BLaER1 (cell line): ENCODE measurements around the gene MAML3.

Experiments
- H3K27ac ChIP-seq: shearing (Covaris generic); formaldehyde crosslinking; 2 replicates; pipeline ENCODE4 v1.8.1; 2022
- H3K27me3 ChIP-seq: shearing (Covaris generic); formaldehyde crosslinking; 2 replicates; pipeline ENCODE4 v1.8.1; 2022
- H3K36me3 ChIP-seq: shearing (Covaris generic); formaldehyde crosslinking; 2 replicates; pipeline ENCODE4 v1.8.1; 2022
- H3K4me1 ChIP-seq: shearing (Covaris generic); formaldehyde crosslinking; 2 replicates; pipeline ENCODE4 v1.8.1; 2022
- H3K4me2 ChIP-seq: shearing (Covaris generic); formaldehyde crosslinking; 2 replicates; pipeline ENCODE4 v1.8.1; 2022
- H3K4me3 ChIP-seq: shearing (Covaris generic); formaldehyde crosslinking; 2 replicates; pipeline ENCODE4 v1.8.1; 2022
- H3K9ac ChIP-seq: shearing (Covaris generic); formaldehyde crosslinking; 2 replicates; pipeline ENCODE4 v1.8.1; 2022
- H3K9me3 ChIP-seq: shearing (Covaris generic); formaldehyde crosslinking; 2 replicates; pipeline ENCODE4 v1.8.1; 2022
- H4K20me1 ChIP-seq: shearing (Covaris generic); formaldehyde crosslinking; 2 replicates; pipeline ENCODE4 v1.8.1; 2022
- Cebpa-rat ChIP-seq: shearing (Covaris generic); IDR thresholded peaks from 2 replicates; pipeline ENCODE4 v1.8.1; 2022

The MAML3 gene

DNA sequence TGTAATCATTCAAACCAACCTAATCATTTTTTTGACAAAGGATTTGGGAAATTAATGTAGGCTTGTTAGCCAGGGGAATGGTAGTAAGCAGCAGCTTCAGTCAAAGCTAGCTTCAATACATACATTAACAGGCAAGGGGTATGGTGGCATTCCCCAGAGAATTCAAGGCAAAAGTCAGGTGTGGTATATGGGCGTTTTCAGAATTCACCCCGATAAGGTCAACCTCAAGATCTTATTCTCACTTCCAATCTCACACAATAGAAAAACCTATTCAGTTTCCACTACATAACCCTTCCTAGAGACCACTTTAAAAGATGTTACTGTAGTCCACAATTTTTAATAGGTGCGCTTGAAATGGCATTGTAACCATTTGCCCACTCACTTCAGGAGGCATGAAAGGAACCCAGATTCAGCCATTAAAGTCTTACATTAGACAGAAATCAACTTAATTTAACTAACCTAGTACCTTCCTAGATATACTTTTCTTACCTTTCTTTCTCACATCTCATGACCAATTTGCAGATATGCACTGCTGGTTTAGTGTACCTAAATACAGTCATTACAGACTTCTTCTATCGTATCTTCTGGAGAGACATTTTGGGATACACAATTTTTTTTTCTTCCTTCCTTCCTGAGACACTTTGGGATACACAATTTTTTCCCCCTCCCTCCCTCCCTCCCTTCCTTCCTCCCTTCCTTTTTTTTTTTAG lies 34.9 kb downstream of the MAML3 start:
- Histone ChIP-seq H3K27ac (no peak overlapping the region), H3K4me1 (peaks cover 72% of the 10 kb centered on the region)
- no peak for TF ChIP-seq Cebpa-rat

DNA sequence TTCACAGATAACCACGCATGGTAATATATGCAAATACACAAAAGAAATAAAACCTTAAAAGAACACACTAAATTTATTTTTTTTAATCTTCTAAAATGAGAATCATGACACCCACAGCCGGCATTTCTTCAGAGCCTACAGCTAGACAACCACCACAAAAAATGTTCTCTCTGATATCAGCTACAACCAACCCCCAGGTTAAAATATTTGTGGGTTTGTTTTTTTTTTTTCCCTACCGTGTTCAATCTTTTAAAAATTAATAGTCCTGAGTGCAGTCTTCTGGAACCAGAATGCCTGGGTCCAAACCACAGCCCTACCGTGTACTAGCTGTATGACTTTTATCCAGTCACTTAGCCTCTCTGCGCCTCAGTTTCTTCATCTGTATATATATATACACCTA lies 36.0 kb downstream of the MAML3 start:
- no peaks in the 10 kb centered on the region for H3K27me3 ChIP-seq
- H3K4me1 ChIP-seq, result peaks cover 71% of the 10 kb centered on the region
- no peak overlapping the region for H3K4me3 ChIP-seq
- peaks cover 9% of the 10 kb centered on the region; the same call in 1 of the 2 replicates for H3K36me3 ChIP-seq
- H3K9me3 ChIP-seq, result peaks cover 16% of the 10 kb centered on the region
- TF ChIP-seq Cebpa-rat, result no peak
- H3K27ac ChIP-seq, result no peak overlapping the region
- H3K4me2 ChIP-seq, result peak overlapping the region; percentile 39
- no peaks in the 10 kb centered on the region for H4K20me1 ChIP-seq
- no peak overlapping the region for H3K9ac ChIP-seq

More for the DNA sequence above, 34.9 kb downstream of the MAML3 start:
- H3K4me2 ChIP-seq, result peak overlapping the region; percentile 39; the same call in 1 of the 2 replicates
- H3K4me3 ChIP-seq, result no peak overlapping the region
- peaks cover 3% of the 10 kb centered on the region; the same call in 1 of the 2 replicates for H3K36me3 ChIP-seq
- no peaks in the 10 kb centered on the region for H4K20me1 ChIP-seq
- H3K27me3 ChIP-seq, result no peaks in the 10 kb centered on the region
- H3K9ac ChIP-seq, result no peak overlapping the region
- peaks cover 16% of the 10 kb centered on the region for H3K9me3 ChIP-seq

DNA sequence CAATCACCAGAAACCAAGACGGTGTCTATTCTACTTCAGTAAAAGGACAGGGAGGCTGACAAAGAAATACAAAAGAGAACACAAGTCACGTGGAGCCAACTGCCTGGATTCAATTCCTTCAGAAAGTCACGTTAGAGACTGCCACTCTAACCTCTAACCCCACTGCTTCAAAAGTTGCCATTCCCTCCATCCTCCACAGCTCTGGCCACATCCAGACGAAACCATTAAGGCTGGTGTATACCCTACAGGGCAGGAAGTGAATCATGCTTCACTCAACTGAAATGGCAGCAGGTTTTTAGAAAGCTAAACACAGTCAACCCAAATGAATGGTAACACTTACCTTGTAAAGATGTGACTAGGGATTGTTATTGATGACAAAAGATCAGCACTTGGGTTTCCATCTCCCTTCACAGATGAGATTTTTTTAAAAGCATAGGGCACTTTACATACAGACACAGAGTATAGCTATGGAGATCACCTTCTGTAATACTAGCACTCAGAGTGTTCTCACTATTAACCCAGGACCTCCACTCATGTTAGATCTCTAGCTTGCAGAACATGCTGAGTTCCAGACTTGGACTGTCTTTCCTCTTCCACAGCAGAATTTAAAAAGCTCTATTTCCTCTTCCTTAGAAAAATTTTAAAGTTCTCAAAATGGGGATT lies 37.4 kb downstream of the MAML3 start:
- H3K4me2 ChIP-seq, result peak overlapping the region; percentile 42
- H3K4me3 ChIP-seq, result no peak overlapping the region
- H3K27ac ChIP-seq, result peak overlapping the region; percentile 3
- H4K20me1 ChIP-seq, result no peaks in the 10 kb centered on the region
- no peaks in the 10 kb centered on the region for H3K27me3 ChIP-seq
- H3K9me3 ChIP-seq, result peaks cover 11% of the 10 kb centered on the region; the same call in 1 of the 2 replicates
- peaks cover 13% of the 10 kb centered on the region; the same call in 1 of the 2 replicates for H3K36me3 ChIP-seq
- no peak overlapping the region for H3K9ac ChIP-seq
- peaks cover 66% of the 10 kb centered on the region for H3K4me1 ChIP-seq
- TF ChIP-seq Cebpa-rat, result no peak

- no peaks in the 10 kb centered on the region for H4K20me1 ChIP-seq
- no peak overlapping the region for H3K4me3 ChIP-seq
- peaks cover 70% of the 10 kb centered on the region for H3K4me1 ChIP-seq
- no peak overlapping the region for H3K9ac ChIP-seq
- H3K27me3 ChIP-seq, result no peaks in the 10 kb centered on the region
- no peak overlapping the region for H3K27ac ChIP-seq
- peak overlapping the region; percentile 11; the same call in 1 of the 2 replicates for H3K4me2 ChIP-seq
- TF ChIP-seq Cebpa-rat, result no peak
- peaks cover 13% of the 10 kb centered on the region; the same call in 1 of the 2 replicates for H3K36me3 ChIP-seq
- H3K9me3 ChIP-seq, result 0 out of 2 replicates have a peak, but pooled peaks cover 4% of the 10 kb centered on the region
Observed at GRCh38 chr4:140115140-140115539, 38.8 kb downstream of the MAML3 start.

DNA sequence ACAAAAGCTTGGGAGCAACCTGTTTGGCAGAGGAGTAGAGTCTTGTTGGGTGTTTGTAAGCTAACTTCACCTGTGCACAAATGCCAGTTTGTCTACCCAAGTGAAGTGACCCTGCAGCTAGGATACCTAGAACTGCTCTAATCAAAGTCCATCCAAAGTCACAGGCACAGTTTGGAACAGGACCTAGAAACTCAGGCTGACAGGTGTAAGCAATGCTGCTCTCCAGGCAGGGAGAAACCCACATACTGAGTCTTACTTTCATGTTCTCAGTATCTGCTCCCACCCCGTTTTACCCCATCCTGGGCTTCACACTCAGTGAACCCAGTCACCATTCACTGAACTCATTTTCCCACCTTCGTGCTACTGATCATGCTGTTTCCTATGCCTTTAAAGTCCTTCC lies 40.3 kb downstream of the MAML3 start:
- Histone ChIP-seq H3K36me3 (peaks cover 13% of the 10 kb centered on the region; the same call in 1 of the 2 replicates), H3K27me3 (no peaks in the 10 kb centered on the region), H3K4me2 (peak overlapping the region; percentile 20), H3K9ac (no peak overlapping the region), H3K27ac (0 out of 2 replicates have a peak overlapping the region, but pooled peaks have one; percentile 12), H3K4me3 (no peak overlapping the region), H3K9me3 (0 out of 2 replicates have a peak, but pooled peaks cover 6% of the 10 kb centered on the region), H3K4me1 (peaks cover 72% of the 10 kb centered on the region), H4K20me1 (no peaks in the 10 kb centered on the region)
- TF ChIP-seq Cebpa-rat, result no peak

DNA sequence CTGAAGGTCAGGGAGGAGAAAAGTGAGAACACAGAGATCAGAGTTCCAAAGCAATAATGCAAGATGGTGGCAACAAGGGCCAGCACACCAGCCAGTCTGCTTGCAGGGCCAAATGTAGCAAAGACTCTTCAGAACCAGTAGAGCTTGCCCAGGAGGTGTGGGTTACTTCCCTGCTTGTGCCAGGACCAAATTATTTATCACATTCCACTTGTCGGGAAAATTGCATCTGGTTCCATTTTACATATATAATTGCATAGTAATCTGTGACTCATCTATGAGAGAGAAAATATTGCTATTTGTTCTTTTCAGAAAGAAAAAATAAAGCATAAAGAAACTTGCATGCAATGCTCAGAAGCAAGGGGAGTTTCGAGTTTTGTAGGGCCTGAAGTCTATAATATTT lies 41.4 kb downstream of the MAML3 start:
- no peak for TF ChIP-seq Cebpa-rat
- Histone ChIP-seq H4K20me1 (no peaks in the 10 kb centered on the region), H3K4me1 (peaks cover 72% of the 10 kb centered on the region), H3K4me2 (no peak overlapping the region), H3K4me3 (no peak overlapping the region), H3K9me3 (0 out of 2 replicates have a peak, but pooled peaks cover 6% of the 10 kb centered on the region), H3K27me3 (no peaks in the 10 kb centered on the region), H3K36me3 (peaks cover 13% of the 10 kb centered on the region; the same call in 1 of the 2 replicates), H3K27ac (no peak overlapping the region), H3K9ac (no peak overlapping the region)

DNA sequence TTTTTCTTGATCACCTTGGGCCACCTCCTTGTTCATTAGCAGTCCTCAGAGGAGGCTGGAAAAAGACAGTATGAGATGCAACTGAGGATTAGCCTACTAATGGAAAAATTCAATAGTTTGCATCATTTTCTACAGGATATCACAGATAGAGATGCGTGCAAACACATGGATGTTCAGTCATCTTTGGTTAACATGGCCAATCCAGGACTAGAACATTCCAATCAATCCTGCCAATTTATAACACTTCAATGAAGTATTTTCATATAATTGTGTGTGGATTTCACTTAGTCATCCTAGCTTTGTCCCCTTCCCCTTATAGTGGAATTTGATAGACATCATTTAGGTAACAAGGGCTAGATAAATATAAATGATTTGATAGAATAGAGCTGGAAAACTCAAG lies 42.7 kb downstream of the MAML3 start:
- Histone ChIP-seq H3K27me3 (no peaks in the 10 kb centered on the region), H3K4me1 (peaks cover 62% of the 10 kb centered on the region), H3K27ac (no peak overlapping the region), H3K4me3 (no peak overlapping the region), H4K20me1 (no peaks in the 10 kb centered on the region), H3K36me3 (peaks cover 13% of the 10 kb centered on the region; the same call in 1 of the 2 replicates), H3K9ac (no peak overlapping the region), H3K9me3 (0 out of 2 replicates have a peak, but pooled peaks cover 6% of the 10 kb centered on the region), H3K4me2 (no peak overlapping the region)
- TF ChIP-seq Cebpa-rat, result no peak

- Histone ChIP-seq H3K4me1 (peaks cover 59% of the 10 kb centered on the region), H3K27ac (no peak overlapping the region), H3K27me3 (no peaks in the 10 kb centered on the region), H3K9me3 (0 out of 2 replicates have a peak, but pooled peaks cover 6% of the 10 kb centered on the region), H3K9ac (no peak overlapping the region), H4K20me1 (no peaks in the 10 kb centered on the region), H3K36me3 (peaks cover 13% of the 10 kb centered on the region; the same call in 1 of the 2 replicates), H3K4me3 (no peak overlapping the region), H3K4me2 (no peak overlapping the region)
- TF ChIP-seq Cebpa-rat, result no peak
Observed at GRCh38 chr4:140110542-140111215, 43.3 kb downstream of the MAML3 start.

DNA sequence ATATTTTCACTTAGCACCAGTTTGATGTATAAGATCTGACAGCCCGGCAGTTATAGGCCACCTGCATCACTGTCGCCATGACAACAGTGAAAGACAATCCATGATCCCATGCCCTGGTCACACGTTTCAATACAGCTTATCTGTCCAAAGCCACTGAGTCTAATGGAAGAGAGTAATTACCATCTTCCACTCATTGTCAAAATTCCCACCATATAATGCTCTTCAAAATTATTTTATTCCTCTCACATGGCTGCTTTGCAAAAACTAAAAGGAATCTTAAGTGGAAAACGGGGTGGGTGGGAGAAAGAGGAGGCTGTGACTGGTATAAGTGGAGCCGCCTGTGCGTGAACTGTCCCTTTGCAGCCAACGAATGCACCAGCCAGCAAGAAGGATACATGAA lies 44.2 kb downstream of the MAML3 start:
- Histone ChIP-seq H4K20me1 (no peaks in the 10 kb centered on the region), H3K27ac (no peak overlapping the region), H3K4me1 (peaks cover 56% of the 10 kb centered on the region), H3K27me3 (no peaks in the 10 kb centered on the region), H3K36me3 (peaks cover 13% of the 10 kb centered on the region; the same call in 1 of the 2 replicates), H3K9me3 (0 out of 2 replicates have a peak, but pooled peaks cover 6% of the 10 kb centered on the region), H3K4me2 (0 out of 2 replicates have a peak overlapping the region, but pooled peaks have one; percentile 28), H3K4me3 (no peak overlapping the region), H3K9ac (no peak overlapping the region)
- no peak for TF ChIP-seq Cebpa-rat
